Stimulated activated memory B cell treated with anti-CD40 and anti-IgM and Interleukin-4, amounts not matched to agents 10 μg/mL and 1 μg/mL and 100 μg/mL, for 72 hours (primary cell): ENCODE data around the gene PPM1F.

Source experiments
- ATAC-seq: fragments of 150-1000 bp; cut with Tn5 transposase; 2 replicates; pipeline ENCODE4 v1.10.0; 2021
- H3K27ac Mint-ChIP-seq: one replicate; pipeline ENCODE4 v1.8.0; 2022; ENCODE audit warnings: mild to moderate bottlenecking, mixed read lengths
- H3K27me3 Mint-ChIP-seq: one replicate; pipeline ENCODE4 v1.8.0; 2022; ENCODE audit warnings: mixed read lengths
- H3K36me3 Mint-ChIP-seq: one replicate; pipeline ENCODE4 v1.8.0; 2022; ENCODE audit warnings: mixed read lengths
- H3K4me1 Mint-ChIP-seq: one replicate; pipeline ENCODE4 v1.8.0; 2022; ENCODE audit warnings: mixed read lengths
- H3K4me3 Mint-ChIP-seq: one replicate; pipeline ENCODE4 v1.8.0; 2022; ENCODE audit warnings: mild to moderate bottlenecking, moderate library complexity, mixed read lengths
- H3K9me3 Mint-ChIP-seq: one replicate; pipeline ENCODE4 v1.8.0; 2022; ENCODE audit warnings: mixed read lengths

The PPM1F gene

GRCh38 chr22:21928048-21928447, 24.6 kb downstream of the PPM1F start:
- H3K36me3 Mint-ChIP-seq = peaks cover 44% of the 10 kb centered on the region
- no peak overlapping the region for H3K27ac Mint-ChIP-seq
- no peak for ATAC-seq
- H3K4me3 Mint-ChIP-seq = no peak overlapping the region
- peaks cover 11% of the 10 kb centered on the region for H3K4me1 Mint-ChIP-seq
- H3K27me3 Mint-ChIP-seq = no peaks in the 10 kb centered on the region
- H3K9me3 Mint-ChIP-seq = no peaks in the 10 kb centered on the region

GRCh38 chr22:21927174-21927823, 25.3 kb downstream of the PPM1F start:
- H3K9me3 Mint-ChIP-seq = no peaks in the 10 kb centered on the region
- H3K36me3 Mint-ChIP-seq = peaks cover 44% of the 10 kb centered on the region
- no peak overlapping the region for H3K4me3 Mint-ChIP-seq
- no peaks in the 10 kb centered on the region for H3K27me3 Mint-ChIP-seq
- no peak overlapping the region for H3K27ac Mint-ChIP-seq
- no peak for ATAC-seq
- peaks cover 11% of the 10 kb centered on the region for H3K4me1 Mint-ChIP-seq

GRCh38 chr22:21926728-21927127, 25.9 kb downstream of the PPM1F start:
- Mint-ChIP-seq H3K9me3 (no peaks in the 10 kb centered on the region), H3K4me3 (no peak overlapping the region), H3K27ac (peak overlapping the region; percentile 23), H3K36me3 (peaks cover 44% of the 10 kb centered on the region), H3K27me3 (no peaks in the 10 kb centered on the region), H3K4me1 (peaks cover 11% of the 10 kb centered on the region)
- no peak for ATAC-seq

GRCh38 chr22:21923163-21923561, 29.5 kb downstream of the PPM1F start:
- no peaks in the 10 kb centered on the region for H3K27me3 Mint-ChIP-seq
- H3K36me3 Mint-ChIP-seq = peaks cover 26% of the 10 kb centered on the region
- H3K27ac Mint-ChIP-seq = no peak overlapping the region
- no peak overlapping the region for H3K4me3 Mint-ChIP-seq
- H3K9me3 Mint-ChIP-seq = no peaks in the 10 kb centered on the region
- ATAC-seq = no peak
- peaks cover 10% of the 10 kb centered on the region for H3K4me1 Mint-ChIP-seq

- Mint-ChIP-seq H3K27ac (no peak overlapping the region), H3K4me3 (no peak overlapping the region), H3K27me3 (no peaks in the 10 kb centered on the region), H3K4me1 (peaks cover 6% of the 10 kb centered on the region), H3K9me3 (no peaks in the 10 kb centered on the region), H3K36me3 (peaks cover 22% of the 10 kb centered on the region)
- no peak for ATAC-seq
Observed at GRCh38 chr22:21922370-21923162, 30.1 kb downstream of the PPM1F start.

- no peaks in the 10 kb centered on the region for H3K27me3 Mint-ChIP-seq
- ATAC-seq = no peak
- peaks cover 20% of the 10 kb centered on the region for H3K36me3 Mint-ChIP-seq
- H3K4me1 Mint-ChIP-seq = peaks cover 2% of the 10 kb centered on the region
- H3K27ac Mint-ChIP-seq = no peak overlapping the region
- no peaks in the 10 kb centered on the region for H3K9me3 Mint-ChIP-seq
- no peak overlapping the region for H3K4me3 Mint-ChIP-seq
Observed at GRCh38 chr22:21921729-21922128, 30.9 kb downstream of the PPM1F start.

GRCh38 chr22:21921184-21921721, 31.4 kb downstream of the PPM1F start:
- H3K36me3 Mint-ChIP-seq = peaks cover 15% of the 10 kb centered on the region
- H3K9me3 Mint-ChIP-seq = no peaks in the 10 kb centered on the region
- no peak overlapping the region for H3K27ac Mint-ChIP-seq
- H3K27me3 Mint-ChIP-seq = no peaks in the 10 kb centered on the region
- no peak for ATAC-seq
- no peaks in the 10 kb centered on the region for H3K4me1 Mint-ChIP-seq
- no peak overlapping the region for H3K4me3 Mint-ChIP-seq

- no peak for ATAC-seq
- H3K27ac Mint-ChIP-seq = no peak overlapping the region
- H3K9me3 Mint-ChIP-seq = no peaks in the 10 kb centered on the region
- H3K36me3 Mint-ChIP-seq = peaks cover 11% of the 10 kb centered on the region
- no peaks in the 10 kb centered on the region for H3K27me3 Mint-ChIP-seq
- H3K4me3 Mint-ChIP-seq = no peak overlapping the region
- H3K4me1 Mint-ChIP-seq = no peaks in the 10 kb centered on the region
Observed at GRCh38 chr22:21920341-21921183, 32.1 kb downstream of the PPM1F start.

GRCh38 chr22:21919526-21920307, 32.9 kb downstream of the PPM1F start:
- ATAC-seq = no peak
- no peaks in the 10 kb centered on the region for H3K27me3 Mint-ChIP-seq
- H3K36me3 Mint-ChIP-seq = peaks cover 6% of the 10 kb centered on the region
- no peak overlapping the region for H3K4me3 Mint-ChIP-seq
- no peaks in the 10 kb centered on the region for H3K4me1 Mint-ChIP-seq
- H3K27ac Mint-ChIP-seq = no peak overlapping the region
- no peaks in the 10 kb centered on the region for H3K9me3 Mint-ChIP-seq

GRCh38 chr22:21918466-21919185, 34.0 kb downstream of the PPM1F start:
- peaks cover 2% of the 10 kb centered on the region for H3K36me3 Mint-ChIP-seq
- H3K4me1 Mint-ChIP-seq = no peaks in the 10 kb centered on the region
- H3K27ac Mint-ChIP-seq = no peak overlapping the region
- H3K4me3 Mint-ChIP-seq = no peak overlapping the region
- no peaks in the 10 kb centered on the region for H3K9me3 Mint-ChIP-seq
- ATAC-seq = no peak
- H3K27me3 Mint-ChIP-seq = no peaks in the 10 kb centered on the region

GRCh38 chr22:21917959-21918261, 34.7 kb downstream of the PPM1F start:
- H3K27me3 Mint-ChIP-seq = no peaks in the 10 kb centered on the region
- no peaks in the 10 kb centered on the region for H3K36me3 Mint-ChIP-seq
- H3K4me3 Mint-ChIP-seq = no peak overlapping the region
- H3K27ac Mint-ChIP-seq = no peak overlapping the region
- ATAC-seq = no peak
- H3K4me1 Mint-ChIP-seq = no peaks in the 10 kb centered on the region
- no peaks in the 10 kb centered on the region for H3K9me3 Mint-ChIP-seq

GRCh38 chr22:21917181-21917958, 35.3 kb downstream of the PPM1F start:
- no peaks in the 10 kb centered on the region for H3K36me3 Mint-ChIP-seq
- no peaks in the 10 kb centered on the region for H3K9me3 Mint-ChIP-seq
- H3K27ac Mint-ChIP-seq = no peak overlapping the region
- no peak for ATAC-seq
- H3K4me3 Mint-ChIP-seq = no peak overlapping the region
- H3K4me1 Mint-ChIP-seq = no peaks in the 10 kb centered on the region
- H3K27me3 Mint-ChIP-seq = no peaks in the 10 kb centered on the region

- Mint-ChIP-seq H3K4me1 (no peaks in the 10 kb centered on the region), H3K4me3 (no peak overlapping the region), H3K36me3 (no peaks in the 10 kb centered on the region), H3K27me3 (no peaks in the 10 kb centered on the region), H3K9me3 (no peaks in the 10 kb centered on the region), H3K27ac (no peak overlapping the region)
- ATAC-seq = no peak
Observed at GRCh38 chr22:21916309-21916918, 36.2 kb downstream of the PPM1F start.
